Medulla oblongata (tissue), 1 donor: Measurements from ENCODE around the gene DNAH1.

Experiments used
- DNase-seq: peaks from one replicate; pipeline ENCODE4 v3.0.0-alpha.2; 2015; ENCODE audit errors: extremely low spot score

The DNAH1 gene

GRCh38 chr3:52290596-52291507 is 25.3 kb upstream of the DNAH1 start:
- DNase-seq: no peak

- DNase-seq: no peak
Measured at GRCh38 chr3:52291508-52292181, 24.5 kb upstream of the DNAH1 start.

GRCh38 chr3:52292247-52293065 is 23.7 kb upstream of the DNAH1 start:
- no peak for DNase-seq

- DNase-seq: no peak
Measured at GRCh38 chr3:52293491-52294319, 22.4 kb upstream of the DNAH1 start.

GRCh38 chr3:52294320-52295150 is 21.6 kb upstream of the DNAH1 start:
- DNase-seq: no peak

GRCh38 chr3:52295671-52296208 is 20.4 kb upstream of the DNAH1 start:
- no peak for DNase-seq

GRCh38 chr3:52297242-52298148 is 18.6 kb upstream of the DNAH1 start:
- no peak for DNase-seq

GRCh38 chr3:52298149-52299098 is 17.7 kb upstream of the DNAH1 start:
- DNase-seq: peak; percentile 42

GRCh38 chr3:52299247-52299878 is 16.8 kb upstream of the DNAH1 start:
- DNase-seq: no peak

- no peak for DNase-seq
Measured at GRCh38 chr3:52299879-52300611, 16.1 kb upstream of the DNAH1 start.

GRCh38 chr3:52302426-52303145 is 13.5 kb upstream of the DNAH1 start:
- no peak for DNase-seq

GRCh38 chr3:52303811-52304210 is 12.3 kb upstream of the DNAH1 start:
- DNase-seq: no peak

GRCh38 chr3:52305926-52306325 is 10.2 kb upstream of the DNAH1 start:
- no peak for DNase-seq

GRCh38 chr3:52306978-52307377 is 9.1 kb upstream of the DNAH1 start:
- no peak for DNase-seq

- no peak for DNase-seq
Measured at GRCh38 chr3:52308308-52308707, 7.8 kb upstream of the DNAH1 start.
